ENCODE data around the gene TOP1.

GRCh38 chr20:40999841-41000240, 28.8 kb upstream of the TOP1 start:
- TF ChIP-seq CTCF (IDR thresholded peaks at IDR 0.05; ENCODE audit: low read length) (no peak), EZH2phosphoT487 (IDR thresholded peaks at IDR 0.05; ENCODE audit: low read length) (no peak), EZH2 (optimal IDR thresholded peaks at IDR 0.05; ENCODE audit: low read depth, low read length) (no peak)
